Measurements from ENCODE around the gene HCN2.

DNA sequence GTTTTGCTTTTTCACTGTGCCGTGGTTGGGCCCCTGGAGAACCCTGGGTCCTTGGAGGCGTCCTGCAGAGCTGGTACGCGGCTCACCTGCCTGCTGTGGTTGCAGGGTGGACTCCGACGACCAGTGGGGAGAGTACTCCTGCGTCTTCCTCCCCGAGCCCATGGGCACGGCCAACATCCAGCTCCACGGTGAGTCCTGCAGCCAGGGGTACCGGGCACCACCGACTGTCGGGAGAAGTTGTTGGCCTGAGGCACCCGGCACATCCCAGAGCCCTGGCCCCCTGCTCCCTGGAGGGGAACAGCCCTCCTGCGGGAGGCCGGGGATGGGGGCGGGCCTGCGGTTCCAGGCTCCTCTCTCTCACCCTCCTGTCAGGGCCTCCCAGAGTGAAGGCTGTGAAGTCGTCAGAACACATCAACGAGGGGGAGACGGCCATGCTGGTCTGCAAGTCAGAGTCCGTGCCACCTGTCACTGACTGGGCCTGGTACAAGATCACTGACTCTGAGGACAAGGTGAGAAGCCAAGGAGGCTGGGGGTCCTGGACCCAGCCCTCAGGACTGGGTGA is 9.3 kb upstream of the HCN2 start:
- TF ChIP-seq, protein P1, sequence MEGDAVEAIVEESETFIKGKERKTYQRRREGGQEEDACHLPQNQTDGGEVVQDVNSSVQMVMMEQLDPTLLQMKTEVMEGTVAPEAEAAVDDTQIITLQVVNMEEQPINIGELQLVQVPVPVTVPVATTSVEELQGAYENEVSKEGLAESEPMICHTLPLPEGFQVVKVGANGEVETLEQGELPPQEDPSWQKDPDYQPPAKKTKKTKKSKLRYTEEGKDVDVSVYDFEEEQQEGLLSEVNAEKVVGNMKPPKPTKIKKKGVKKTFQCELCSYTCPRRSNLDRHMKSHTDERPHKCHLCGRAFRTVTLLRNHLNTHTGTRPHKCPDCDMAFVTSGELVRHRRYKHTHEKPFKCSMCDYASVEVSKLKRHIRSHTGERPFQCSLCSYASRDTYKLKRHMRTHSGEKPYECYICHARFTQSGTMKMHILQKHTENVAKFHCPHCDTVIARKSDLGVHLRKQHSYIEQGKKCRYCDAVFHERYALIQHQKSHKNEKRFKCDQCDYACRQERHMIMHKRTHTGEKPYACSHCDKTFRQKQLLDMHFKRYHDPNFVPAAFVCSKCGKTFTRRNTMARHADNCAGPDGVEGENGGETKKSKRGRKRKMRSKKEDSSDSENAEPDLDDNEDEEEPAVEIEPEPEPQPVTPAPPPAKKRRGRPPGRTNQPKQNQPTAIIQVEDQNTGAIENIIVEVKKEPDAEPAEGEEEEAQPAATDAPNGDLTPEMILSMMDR (IDR thresholded peaks at IDR 0.05), result no peak
- TF ChIP-seq POLR2A (IDR thresholded peaks at IDR 0.05), result no peak

Data from prostate gland (tissue), 2 donors.